ENCODE measurements around the gene TMEM8B. TPM values are rescaled to one million over a fixed set of nuclear protein-coding genes. Genes with fewer than 3 reads are reported as not detected.
A peak's percentile ranks its signal among the peaks of the same experiment; 100 is the strongest.

Gene TMEM8B
- total and polyA plus RNA-seq, 8 donors: 4.9 to 17.2 (median 7.5) TPM

GRCh38 chr9:35847792-35848572 is 19.0 kb downstream of the TMEM8B start:
- WGBS, 2 donors: 88 to 90% methylated on average over 4 of the region's 4 CpGs
- TF ChIP-seq CTCF (IDR thresholded peaks at IDR 0.05): no peak
- intact Hi-C loops (cut with DNase I): no loop called here
- Histone ChIP-seq H3K9me3 (no peaks in the 10 kb centered on the region), H3K4me1 (peaks cover 0 to 13% (median 0%) of the 10 kb centered on the region in 3 donors), H3K36me3 (peaks cover 0 to 16% (median 0%) of the 10 kb centered on the region in 3 donors), H3K27me3 (no peaks in the 10 kb centered on the region), H3K27ac (no peak overlapping the region), H3K4me3 (no peak overlapping the region)
- DNase-seq (no peak), ATAC-seq (peak in 1 of 4 donors; percentile 29), FAIRE-seq (no peak)

- DNase-seq (no peak), ATAC-seq (no peak), FAIRE-seq (no peak)
- intact Hi-C loops (cut with DNase I): no loop called here
- Histone ChIP-seq H3K27ac (no peak overlapping the region), H3K4me1 (no peaks in the 10 kb centered on the region), H3K27me3 (no peaks in the 10 kb centered on the region), H3K4me3 (no peak overlapping the region), H3K36me3 (peaks cover 0 to 11% (median 0%) of the 10 kb centered on the region in 3 donors), H3K9me3 (no peaks in the 10 kb centered on the region)
- no peak for TF ChIP-seq CTCF (IDR thresholded peaks at IDR 0.05)
- WGBS, 2 donors: 79 to 91% methylated on average over 2 of the region's 2 CpGs
Observed at GRCh38 chr9:35852267-35852815, 23.3 kb downstream of the TMEM8B start.

GRCh38 chr9:35852876-35853865 is 24.1 kb downstream of the TMEM8B start:
- ATAC-seq (no peak), FAIRE-seq (no peak), DNase-seq (no peak)
- H3K27me3 ChIP-seq: no peaks in the 10 kb centered on the region
- no peak overlapping the region for H3K4me3 ChIP-seq
- no peak overlapping the region for H3K27ac ChIP-seq
- TF ChIP-seq CTCF (IDR thresholded peaks at IDR 0.05): no peak
- 90 to 92% methylated on average over 25 of the region's 25 CpGs for WGBS, 2 donors
- intact Hi-C loops (cut with DNase I): no loop called here
- H3K9me3 ChIP-seq: no peaks in the 10 kb centered on the region
- H3K4me1 ChIP-seq: no peaks in the 10 kb centered on the region
- peaks cover 0 to 2% (median 0%) of the 10 kb centered on the region in 3 donors for H3K36me3 ChIP-seq

GRCh38 chr9:35854091-35854762 is 25.2 kb downstream of the TMEM8B start:
- Histone ChIP-seq H3K4me3 (no peak overlapping the region), H3K4me1 (no peaks in the 10 kb centered on the region), H3K36me3 (no peaks in the 10 kb centered on the region), H3K9me3 (no peaks in the 10 kb centered on the region), H3K27me3 (no peaks in the 10 kb centered on the region), H3K27ac (no peak overlapping the region)
- FAIRE-seq (no peak), DNase-seq (no peak), ATAC-seq (no peak)
- intact Hi-C loops (cut with DNase I): no loop called here
- WGBS, 2 donors: 87 to 92% methylated on average over 7 of the region's 7 CpGs
- no peak for TF ChIP-seq CTCF (IDR thresholded peaks at IDR 0.05)

Data from pancreas (tissue), 10 donors.